ENCODE results near the gene ZFP36L2. TPM values are rescaled to one million over a fixed set of nuclear protein-coding genes. Genes with fewer than 3 reads are reported as not detected.

ZFP36L2 gene
- total and polyA plus RNA-seq, 9 of the 15 experiments (the other 6 are each of a cell fraction or from before 2014, with no cell fraction given): 4.1 to 60.6 (median 20.3) TPM

GRCh38 chr2:43190311-43191052 is 35.9 kb downstream of the ZFP36L2 start (continued):
- TF ChIP-seq CREM (IDR thresholded peaks at IDR 0.05; ENCODE audit: low read depth): peak; percentile 65; the same call in 1 of the 2 replicates
- no peak for TF ChIP-seq ZBTB8A (IDR thresholded peaks at IDR 0.05; ENCODE audit: partially characterized antibody)
- peak; percentile 47; the same call in 1 of the 2 replicates for TF ChIP-seq ZNF668 (CRISPR knock-in tag; IDR thresholded peaks at IDR 0.05)
- TF ChIP-seq ZC3H11A (IDR thresholded peaks at IDR 0.05; ENCODE audit: low read depth, low read length): no peak
- TF ChIP-seq ETV5 (CRISPR knock-in tag; IDR thresholded peaks at IDR 0.05; ENCODE audit: low read depth): no peak
- TF ChIP-seq TRIM28 (IDR thresholded peaks at IDR 0.05): no peak; the same call in 1 of the 2 replicates
- no peak for TF ChIP-seq ESRRB (CRISPR knock-in tag; IDR thresholded peaks at IDR 0.05; ENCODE audit: borderline replicate concordance)
- TF ChIP-seq ILK (tag; IDR thresholded peaks at IDR 0.05; ENCODE audit: borderline replicate concordance, low read depth): no peak
- TF ChIP-seq ZNF224 (CRISPR knock-in tag; IDR thresholded peaks at IDR 0.05): no peak
- no peak for TF ChIP-seq SAFB2 (IDR thresholded peaks at IDR 0.05; ENCODE audit: borderline replicate concordance, low read depth, low read length, severe bottlenecking)
- peak; percentile 30; the same call in 1 of the 2 replicates for TF ChIP-seq CC2D1A (IDR thresholded peaks at IDR 0.05)
- TF ChIP-seq E2F5 (CRISPR knock-in tag; IDR thresholded peaks at IDR 0.05): no peak
- no peak for TF ChIP-seq GABPB2 (CRISPR knock-in tag; conservative IDR thresholded peaks at IDR 0.05)
- TF ChIP-seq KHSRP (IDR thresholded peaks at IDR 0.05): no peak; the same call in 1 of the 2 replicates
- no peak for TF ChIP-seq ZNF184 (CRISPR knock-in tag; IDR thresholded peaks at IDR 0.05)
- peak in 1 of 2 experiments; percentile 85; a peak in 2 of 4 replicates for TF ChIP-seq RCOR1 (IDR thresholded peaks at IDR 0.05; ENCODE audit: borderline replicate concordance in 1 of 2, low read depth in 2 of 2, low read length in 2 of 2)
- TF ChIP-seq ZKSCAN1 (IDR thresholded peaks at IDR 0.05; ENCODE audit: low read depth, low read length): peak; percentile 47; the same call in 1 of the 2 replicates
- no peak for TF ChIP-seq BCOR (IDR thresholded peaks at IDR 0.05)
- peak; percentile 57 to 90; a peak in 3 of 4 replicates for TF ChIP-seq MAZ (CRISPR knock-in tag; conservative IDR thresholded peaks at IDR 0.05 in 1 of 2, IDR thresholded peaks at IDR 0.05 in 1 of 2)
- no peak for TF ChIP-seq TAF15 (IDR thresholded peaks at IDR 0.05; ENCODE audit: low read depth, low read length)
- TF ChIP-seq ZSCAN32 (CRISPR knock-in tag; IDR thresholded peaks at IDR 0.05): no peak
- no peak for TF ChIP-seq MCM2 (IDR thresholded peaks at IDR 0.05; ENCODE audit: low read depth)
- 0 out of 2 replicates have a peak, but pooled peaks have one; percentile 4 for TF ChIP-seq KDM2B (CRISPR knock-in tag; IDR thresholded peaks at IDR 0.05)
- TF ChIP-seq ZNF354B (CRISPR knock-in tag; IDR thresholded peaks at IDR 0.05): no peak; the same call in 1 of the 2 replicates
- TF ChIP-seq SRSF3 (IDR thresholded peaks at IDR 0.05; ENCODE audit: insufficient read depth, low read length): no peak
- no peak for TF ChIP-seq ARID4B (CRISPR knock-in tag; IDR thresholded peaks at IDR 0.05)

Data from K562 (cell line).